HG02763 (cell line): ENCODE measurements around the gene SNW1.
"Not testable (repeated sequence)": the region's sequence is repeated elsewhere in the genome, so short reads cannot be mapped to it uniquely, and the experiment has no call there.

Source experiments
- ATAC-seq: cut with Tn5 transposase; IDR thresholded peaks from one replicate; pipeline ENCODE4 v1.9.1; 2021; ENCODE audit warnings: mild to moderate bottlenecking, moderate library complexity; ENCODE audit not compliant: unreplicated experiment

The SNW1 gene

DNA sequence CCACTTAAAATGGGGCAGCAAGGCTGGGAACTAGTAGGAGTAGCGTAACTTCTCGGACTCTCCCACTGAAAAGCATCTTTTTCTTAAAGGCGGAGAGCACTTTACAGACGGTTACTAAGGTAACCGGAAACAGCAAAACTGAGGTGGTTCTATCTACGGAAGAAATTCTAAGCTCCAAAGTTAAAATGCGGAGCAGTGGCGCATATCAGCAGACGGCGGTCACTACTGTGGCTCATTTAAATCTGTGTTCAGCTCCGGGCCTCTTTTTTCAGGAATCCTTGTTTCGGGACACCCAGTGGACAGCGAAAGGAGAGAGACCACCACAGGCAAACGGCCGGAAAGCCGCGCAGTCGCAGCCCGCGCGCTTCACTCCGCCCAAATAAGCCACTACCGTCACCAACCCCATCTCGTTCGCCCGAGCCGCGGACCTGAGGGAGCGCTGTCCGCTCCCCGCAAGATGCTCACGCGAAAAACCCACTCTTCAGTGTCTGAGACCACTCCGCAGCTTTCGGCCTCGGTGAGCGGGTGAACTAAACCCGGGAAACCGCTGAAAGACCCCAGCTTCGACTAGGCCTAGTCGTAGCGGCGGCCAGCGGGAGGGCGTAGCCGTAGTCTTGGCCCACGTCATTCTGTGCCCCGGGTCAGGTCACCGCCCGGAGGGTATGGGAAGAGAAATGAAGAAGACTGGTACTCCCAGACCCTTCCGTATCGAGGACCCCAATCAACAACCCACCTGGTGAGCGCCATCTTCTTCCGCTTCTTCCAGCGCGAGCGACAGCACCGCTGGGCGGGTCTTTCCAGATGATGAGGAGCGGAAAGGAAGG, at the start of gene SNW1:
TSS of gene SNW1 (minus strand) at position 776 of the 824 bp plus-strand sequence. CDS start at position 747, 29 bp downstream.
- peak; percentile 91 for ATAC-seq

- no peak for ATAC-seq
Observed at GRCh38 chr14:77809011-77809410, 48.1 kb upstream of the SNW1 start.

DNA sequence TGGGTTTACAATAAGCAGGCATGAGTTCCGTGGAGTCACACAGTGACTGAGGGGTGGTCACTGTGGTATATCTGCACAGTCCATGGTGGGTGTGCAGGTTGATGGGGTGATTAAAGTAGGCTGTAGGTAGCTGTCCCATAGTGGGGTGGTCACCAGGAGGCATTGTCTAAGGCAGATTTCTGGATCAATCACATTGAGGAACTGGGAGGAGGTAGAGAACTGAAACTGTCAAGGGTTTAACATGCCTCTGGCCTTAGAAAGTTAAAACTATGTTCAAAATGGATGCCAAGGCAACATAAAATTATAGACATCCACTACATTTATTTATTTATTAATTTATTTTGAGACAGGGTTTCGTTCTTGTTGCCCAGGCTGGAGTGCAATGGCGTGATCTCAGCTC, 47.3 kb upstream of the SNW1 start:
- ATAC-seq = no peak

GRCh38 chr14:77805706-77806105, 44.8 kb upstream of the SNW1 start:
- ATAC-seq = no peak

GRCh38 chr14:77804592-77804991, 43.6 kb upstream of the SNW1 start:
- ATAC-seq = no peak

- ATAC-seq = no peak
Observed at GRCh38 chr14:77800814-77801213, 39.9 kb upstream of the SNW1 start.

DNA sequence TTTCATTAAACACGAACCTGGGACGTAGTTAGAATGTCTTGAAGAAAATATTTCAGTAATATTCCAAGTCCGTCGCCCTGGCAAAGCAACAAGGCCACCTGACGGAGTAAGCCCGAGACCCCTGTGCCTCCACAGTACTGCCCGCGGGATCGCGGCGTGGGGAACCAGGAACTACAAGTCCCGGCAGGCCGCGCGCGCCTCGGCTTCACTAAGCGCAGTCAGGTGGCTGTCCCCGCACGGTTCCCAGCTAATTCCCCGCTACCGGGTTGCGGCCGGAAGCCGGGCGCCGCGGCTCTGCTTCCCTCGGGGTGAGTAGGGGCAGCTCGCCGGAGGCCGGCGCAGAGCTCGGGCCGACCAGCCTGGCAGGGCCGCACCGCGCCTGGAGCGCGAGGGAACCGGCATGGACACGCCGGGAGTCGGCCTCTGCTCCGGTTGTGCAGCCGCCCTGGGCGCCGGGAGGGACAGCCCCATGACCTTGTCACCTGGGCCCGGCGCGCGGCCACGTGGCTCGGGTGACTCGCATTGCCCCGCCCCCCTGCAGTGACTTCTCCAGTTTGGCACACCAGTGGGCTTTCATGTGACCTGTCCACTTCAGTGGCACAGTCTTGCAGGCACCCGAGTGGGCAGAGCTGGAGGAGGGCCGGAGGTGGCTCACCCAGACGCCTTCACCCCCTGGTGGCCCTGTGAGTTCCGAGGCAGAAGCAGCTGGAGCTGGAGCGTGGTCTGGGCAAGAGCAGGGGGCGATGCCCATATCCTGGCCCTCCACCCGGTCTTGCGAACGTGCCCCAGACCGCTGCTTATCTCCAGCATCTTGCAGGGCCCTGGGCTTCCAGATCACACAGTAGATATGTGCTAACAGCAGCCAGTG, 39.1 kb upstream of the SNW1 start, which contains the start of gene ADCK1:
TSS of gene ADCK1 (plus strand) at position 247 of the 868 bp plus-strand sequence. CDS start 18,870 bp downstream, outside the sequence.
- ATAC-seq = peak; percentile 94

GRCh38 chr14:77799456-77799855, 38.5 kb upstream of the SNW1 start:
- ATAC-seq = not testable (repeated sequence)

DNA sequence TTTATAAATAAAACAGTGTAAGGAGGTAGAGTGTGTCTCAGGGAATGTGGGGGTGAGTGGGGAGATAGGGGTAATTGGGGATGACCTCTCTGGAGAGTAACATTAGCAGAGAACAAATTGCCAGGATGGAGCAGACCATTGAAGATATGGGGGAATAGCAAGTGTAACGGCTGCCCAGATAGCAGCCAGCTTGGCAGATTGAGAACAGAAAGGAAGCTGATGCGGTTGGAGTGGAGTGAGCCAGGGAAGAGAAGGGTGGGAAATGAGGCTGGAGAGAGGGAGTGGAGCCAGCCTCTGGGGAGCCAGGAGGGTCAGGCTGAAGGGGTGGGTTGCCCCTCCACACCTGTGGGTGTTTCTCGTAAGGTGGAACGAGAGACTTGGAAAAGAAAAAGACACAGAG, 33.4 kb upstream of the SNW1 start:
- no peak for ATAC-seq

DNA sequence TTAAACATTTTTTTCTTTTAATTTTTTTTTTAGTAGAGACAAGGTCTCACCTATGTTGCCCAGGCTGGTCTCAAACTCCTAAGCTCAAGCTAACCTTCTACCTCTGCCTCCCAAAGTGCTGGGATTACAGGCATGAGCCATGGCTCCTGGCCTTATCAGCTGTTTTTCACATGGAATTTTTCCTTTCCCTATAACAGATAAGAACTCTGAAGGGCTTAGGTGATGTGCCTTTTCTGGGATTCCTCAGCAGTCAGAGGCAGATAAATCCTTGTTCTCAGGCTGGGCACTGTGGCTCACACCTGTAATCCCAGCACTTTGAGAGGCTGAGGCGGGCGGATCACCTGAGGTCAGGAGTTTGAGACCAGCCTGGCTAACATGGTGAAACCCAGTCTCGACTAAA, 32.3 kb upstream of the SNW1 start:
- not testable (repeated sequence) for ATAC-seq

DNA sequence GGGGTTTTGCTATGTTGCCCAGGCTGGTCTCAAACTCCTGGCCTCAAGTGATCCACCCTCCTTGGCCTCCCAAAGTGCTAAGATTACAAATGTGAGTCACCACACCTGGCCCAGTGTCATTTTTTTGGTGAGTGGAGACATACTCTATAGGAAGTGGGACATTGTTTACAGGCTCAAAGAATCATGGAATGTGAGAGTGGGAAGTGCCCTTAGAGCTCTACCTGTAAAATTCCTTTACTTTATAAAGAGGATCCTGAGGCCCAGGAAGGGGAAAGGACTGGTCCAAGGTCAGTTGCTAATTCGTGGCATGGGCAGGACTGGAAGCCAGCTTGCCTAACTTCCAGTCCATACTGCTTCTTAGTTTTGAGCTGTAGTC, 30.3 kb upstream of the SNW1 start:
- no peak for ATAC-seq

DNA sequence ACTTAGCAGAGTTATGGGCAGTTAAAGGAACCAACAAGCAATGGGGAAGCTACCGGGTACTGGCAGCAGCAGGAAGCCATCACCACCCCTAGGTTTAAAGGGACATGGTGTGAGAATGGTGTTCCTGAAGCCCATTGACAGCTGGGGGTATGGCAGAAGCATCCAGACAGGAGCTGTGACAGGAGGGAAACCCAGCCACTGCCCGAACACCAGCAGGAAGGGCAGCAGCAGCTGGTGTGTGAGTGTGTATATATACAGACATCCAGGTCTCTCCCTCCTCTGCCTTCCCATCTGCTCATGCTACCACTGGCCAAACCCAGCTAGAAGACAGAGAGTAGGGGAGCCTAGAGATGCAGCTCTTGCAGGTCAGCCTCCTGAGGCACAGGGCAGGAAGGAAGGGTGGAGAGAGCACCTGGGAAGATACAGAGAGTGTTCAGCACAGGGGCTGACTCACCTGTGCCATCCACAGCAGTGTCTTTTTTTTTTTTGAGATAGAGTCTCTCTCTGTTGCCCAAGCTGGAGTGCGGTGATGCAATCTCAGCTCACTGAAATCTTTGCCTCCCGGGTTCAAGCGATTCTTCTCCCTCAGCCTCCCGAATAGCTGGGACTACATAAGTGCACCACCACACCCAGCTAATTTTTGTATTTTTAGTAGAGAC, 29.7 kb upstream of the SNW1 start:
- ATAC-seq = no peak

GRCh38 chr14:77786148-77786547, 25.2 kb upstream of the SNW1 start:
- no peak for ATAC-seq

GRCh38 chr14:77782202-77782601, 21.2 kb upstream of the SNW1 start:
- no peak for ATAC-seq

- not testable (repeated sequence) for ATAC-seq
Observed at GRCh38 chr14:77773966-77774365, 13.0 kb upstream of the SNW1 start.

DNA sequence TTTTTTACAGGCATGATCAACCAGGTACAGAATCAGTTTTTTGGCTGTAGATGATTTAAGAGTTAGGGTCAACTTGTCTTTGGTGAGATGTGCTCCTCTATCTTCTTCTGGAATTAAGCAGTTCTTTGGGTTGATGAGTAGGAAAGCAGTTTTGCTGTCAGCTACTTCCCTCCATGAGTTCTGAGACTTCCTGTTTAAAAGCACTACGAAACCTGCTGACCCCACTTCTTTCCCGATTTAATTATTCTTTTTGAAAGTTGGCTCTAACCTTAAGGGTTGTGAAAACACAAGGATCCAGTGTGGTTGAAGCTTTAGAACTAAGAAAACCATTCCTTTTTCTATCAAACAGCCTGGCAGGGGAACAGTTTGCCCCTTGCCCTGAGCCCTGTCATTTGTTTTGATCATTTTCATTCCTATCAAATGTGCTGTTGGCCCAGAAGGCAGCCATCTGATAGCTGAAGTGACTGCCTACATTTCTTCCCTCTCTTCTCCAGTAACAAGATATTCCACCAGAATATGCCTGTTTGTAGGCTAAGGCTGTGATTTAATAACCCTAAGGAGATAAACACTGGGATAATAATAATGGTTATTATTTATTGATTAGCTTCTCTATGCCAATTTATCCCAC, 7.6 kb upstream of the SNW1 start:
- ATAC-seq = not testable (repeated sequence)

DNA sequence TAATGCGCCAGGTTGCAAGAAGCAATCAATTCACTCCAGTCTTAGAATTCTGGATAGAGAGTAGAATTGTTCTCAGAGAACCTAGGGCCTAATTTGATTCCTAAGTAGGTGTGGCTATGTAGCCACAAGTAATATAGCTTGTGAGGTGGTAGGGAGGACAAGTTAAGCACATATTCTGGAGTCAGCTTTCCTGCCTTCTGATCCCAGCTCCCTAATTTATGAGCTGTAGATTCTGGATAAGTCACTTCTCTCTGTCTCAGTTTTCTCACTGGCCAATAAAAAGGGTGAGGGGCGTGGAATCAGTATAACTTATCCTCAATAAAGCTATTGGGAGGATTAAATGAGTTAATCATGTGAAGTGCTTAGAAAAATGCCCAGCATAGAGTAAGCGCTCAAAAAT, 3.0 kb upstream of the SNW1 start:
- no peak for ATAC-seq

GRCh38 chr14:77763316-77763715, 2.4 kb upstream of the SNW1 start:
- ATAC-seq = no peak

GRCh38 chr14:77761205-77761931, 412 bp upstream of the SNW1 start:
- ATAC-seq = peak; percentile 21
